Epithelial cell of esophagus (primary cell): ENCODE measurements around the gene BNIPL.

Experiments used
- DNase-seq: peaks from one replicate; pipeline ENCODE4 v3.0.0; 2010; ENCODE audit warnings: low read depth
- H3K4me3 ChIP-seq: 2 replicates; pipeline ENCODE4 v1.5.1; 2011; ENCODE audit warnings: mild to moderate bottlenecking, low read length, control low read depth
- TF ChIP-seq, protein P1 (sequence below): IDR thresholded peaks from 2 replicates; pipeline ENCODE4 v1.5.1; 2011; ENCODE audit warnings: low read depth, mild to moderate bottlenecking, low read length, control low read depth, inconsistent platforms; ENCODE audit not compliant: insufficient read depth; ENCODE audit errors: missing control alignments

BNIPL gene

DNA sequence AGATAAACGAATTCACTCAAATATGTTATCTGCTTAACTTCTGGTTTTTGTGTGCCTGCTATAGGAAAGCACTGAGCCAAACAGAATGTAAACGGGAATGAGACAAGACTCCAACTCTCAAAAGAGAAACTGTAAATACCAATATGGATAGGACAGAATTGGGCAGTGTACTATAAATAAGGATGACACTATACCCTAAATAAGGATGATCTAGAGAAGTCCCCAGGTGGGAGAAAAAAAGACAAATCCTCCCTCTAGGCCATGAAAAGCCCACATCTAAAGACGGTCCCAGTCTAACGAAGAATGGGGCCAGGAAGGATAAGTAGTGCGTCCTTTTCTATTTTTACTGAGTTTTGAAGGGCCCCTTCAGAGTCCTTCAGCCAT is 32.7 kb downstream of the BNIPL start:
- TF ChIP-seq, protein P1, sequence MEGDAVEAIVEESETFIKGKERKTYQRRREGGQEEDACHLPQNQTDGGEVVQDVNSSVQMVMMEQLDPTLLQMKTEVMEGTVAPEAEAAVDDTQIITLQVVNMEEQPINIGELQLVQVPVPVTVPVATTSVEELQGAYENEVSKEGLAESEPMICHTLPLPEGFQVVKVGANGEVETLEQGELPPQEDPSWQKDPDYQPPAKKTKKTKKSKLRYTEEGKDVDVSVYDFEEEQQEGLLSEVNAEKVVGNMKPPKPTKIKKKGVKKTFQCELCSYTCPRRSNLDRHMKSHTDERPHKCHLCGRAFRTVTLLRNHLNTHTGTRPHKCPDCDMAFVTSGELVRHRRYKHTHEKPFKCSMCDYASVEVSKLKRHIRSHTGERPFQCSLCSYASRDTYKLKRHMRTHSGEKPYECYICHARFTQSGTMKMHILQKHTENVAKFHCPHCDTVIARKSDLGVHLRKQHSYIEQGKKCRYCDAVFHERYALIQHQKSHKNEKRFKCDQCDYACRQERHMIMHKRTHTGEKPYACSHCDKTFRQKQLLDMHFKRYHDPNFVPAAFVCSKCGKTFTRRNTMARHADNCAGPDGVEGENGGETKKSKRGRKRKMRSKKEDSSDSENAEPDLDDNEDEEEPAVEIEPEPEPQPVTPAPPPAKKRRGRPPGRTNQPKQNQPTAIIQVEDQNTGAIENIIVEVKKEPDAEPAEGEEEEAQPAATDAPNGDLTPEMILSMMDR, result no peak
- no peak for DNase-seq
- H3K4me3 ChIP-seq, result no peak overlapping the region

DNA sequence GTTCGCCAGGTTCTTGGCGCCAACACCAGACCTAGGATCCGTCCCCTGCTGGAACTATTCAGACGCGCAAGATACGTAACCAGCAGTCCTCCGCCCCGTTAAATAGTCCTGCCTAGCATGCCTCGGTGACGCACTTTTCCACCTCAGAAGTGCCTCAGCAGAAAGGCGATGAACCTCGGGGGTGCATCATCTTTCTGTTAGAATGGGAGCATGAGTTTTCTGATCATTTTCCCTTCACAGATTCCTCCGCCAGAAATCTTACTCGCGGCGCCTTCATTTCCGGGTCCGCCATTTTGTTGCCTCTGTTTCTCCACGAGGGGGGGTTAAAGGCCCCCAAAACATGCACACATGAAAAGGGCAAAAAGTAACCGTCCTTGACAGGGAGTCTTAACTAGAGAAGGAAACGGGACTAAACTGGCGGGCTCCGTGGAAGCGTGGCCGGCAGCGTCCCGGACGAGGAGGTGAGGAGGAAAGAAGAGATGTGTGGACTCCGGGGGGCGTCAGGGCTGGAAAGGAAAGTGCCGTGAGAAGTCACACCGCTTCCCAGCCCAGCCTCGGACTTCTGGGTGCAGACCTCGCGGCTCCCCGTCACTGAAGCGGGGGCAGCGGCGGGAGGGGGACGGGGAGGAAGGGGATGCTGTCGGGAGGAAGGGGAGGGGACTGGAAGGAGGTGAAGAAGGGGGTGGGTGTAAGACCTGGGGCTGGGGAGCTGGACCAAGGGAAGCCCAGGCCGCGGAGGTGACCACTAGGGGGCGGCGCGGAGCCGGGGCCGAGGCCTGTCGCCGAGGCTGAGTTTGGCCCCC is 34.3 kb downstream of the BNIPL start, which contains the start of gene GABPB2:
Gene GABPB2 (plus strand): TSS at position 288 of the 803 bp plus-strand sequence. CDS start 17,429 bp downstream, outside the sequence.
- H3K4me3 ChIP-seq, result peak within 1 kb of the TSS; percentile 62
- peak; percentile 96 for DNase-seq
- TF ChIP-seq, protein P1, result peak; percentile 76

DNA sequence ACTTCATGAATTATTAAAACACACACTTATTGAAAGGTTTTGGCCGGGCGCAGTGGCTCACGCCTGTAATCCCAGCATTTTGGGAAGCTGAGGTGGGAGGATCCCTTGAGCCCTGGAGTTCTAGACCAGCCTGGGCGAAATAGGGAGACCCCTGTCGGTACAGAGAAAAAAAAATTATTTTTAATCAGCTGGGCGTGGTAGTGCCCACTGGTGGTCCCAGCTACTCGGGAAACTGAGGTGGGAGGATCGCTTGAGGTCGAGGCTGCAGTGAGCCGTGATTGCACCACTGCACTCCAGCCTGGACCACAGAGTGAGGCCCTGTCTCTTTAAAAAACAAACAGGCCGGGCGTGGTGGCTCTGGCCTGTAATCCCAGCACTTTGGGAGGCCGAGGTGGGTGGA is 35.8 kb downstream of the BNIPL start:
- TF ChIP-seq, protein P1, result no peak
- no peak overlapping the region for H3K4me3 ChIP-seq
- no peak for DNase-seq

DNA sequence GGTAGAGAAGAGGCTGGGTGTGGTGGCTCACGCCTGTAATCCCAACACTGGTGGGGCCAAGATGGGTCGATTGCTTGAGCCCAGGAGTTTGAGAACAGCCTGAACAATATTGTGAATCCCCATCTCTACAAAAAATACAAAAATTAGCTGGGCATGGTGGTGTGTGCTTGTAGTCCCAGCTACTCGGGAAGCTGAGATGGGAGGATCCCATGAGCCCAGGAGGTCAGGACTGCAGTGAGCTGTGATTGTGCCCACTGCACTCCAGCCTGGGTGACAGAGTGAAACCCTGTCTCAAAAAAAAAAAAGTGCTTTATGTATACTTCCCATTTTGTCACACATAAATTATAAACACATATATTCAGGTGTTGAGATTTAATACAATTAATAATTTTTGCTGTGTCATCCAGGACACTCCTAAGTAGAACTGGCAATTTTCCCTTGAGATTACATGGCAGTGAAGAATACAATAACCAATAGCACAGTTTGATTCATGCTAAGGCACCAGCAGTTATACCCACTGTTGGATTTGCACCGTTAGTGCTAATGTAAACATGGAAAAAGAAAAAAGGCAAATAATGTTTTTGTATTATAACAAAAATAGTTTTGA is 49.7 kb downstream of the BNIPL start:
- DNase-seq, result no peak

More for the DNA sequence above, 49.7 kb downstream of the BNIPL start:
- H3K4me3 ChIP-seq, result no peak overlapping the region
- TF ChIP-seq, protein P1, result no peak
